Liver (tissue), 9 donors: Measurements from ENCODE around the gene TNXB. TPM values are rescaled to one million over a fixed set of nuclear protein-coding genes. Genes with fewer than 3 reads are reported as not detected.

Experiments
- DNase-seq: peaks from one replicate; pipeline ENCODE4 v3.0.0-alpha.2; 2017; ENCODE audit warnings: low spot score
- H3K27ac ChIP-seq, 2 donors: one replicate each; pipeline ENCODE4 v1.7.0; 2013; ENCODE audit warnings: inconsistent platforms in 2 of 2, low read length in 2 of 2, control low read depth in 1 of 2, low read depth in 1 of 2, mild to moderate bottlenecking in 1 of 2
- H3K27me3 ChIP-seq, 4 donors: one replicate each; pipeline versions ENCODE4 v1.6.1 to v1.7.0; 2013; ENCODE audit warnings: low read length in 3 of 4, inconsistent platforms in 1 of 4, mild to moderate bottlenecking in 1 of 4, moderate library complexity in 1 of 4; ENCODE audit not compliant: control insufficient read depth in 4 of 4, insufficient read depth in 4 of 4
- H3K36me3 ChIP-seq, 4 donors: one replicate each; pipeline versions ENCODE4 v1.6.1 to v1.7.0; 2013; ENCODE audit warnings: low read length in 3 of 4, mild to moderate bottlenecking in 3 of 4, low read depth in 1 of 4, moderate library complexity in 1 of 4; ENCODE audit not compliant: control insufficient read depth in 4 of 4, insufficient read depth in 3 of 4
- H3K4me1 ChIP-seq, 4 donors: one replicate each; pipeline versions ENCODE4 v1.6.1 to v1.7.0; 2013; ENCODE audit warnings: low read length in 3 of 4, mild to moderate bottlenecking in 3 of 4, moderate library complexity in 1 of 4; ENCODE audit not compliant: control insufficient read depth in 4 of 4, insufficient read depth in 4 of 4
- H3K4me3 ChIP-seq, 3 donors: one replicate each; pipeline versions ENCODE4 v1.6.1 to v1.7.0; 2013; ENCODE audit warnings: low read length in 3 of 3, control low read depth in 1 of 3, low read depth in 1 of 3, mild to moderate bottlenecking in 1 of 3
- H3K9ac ChIP-seq, 2 donors: one replicate each; pipeline ENCODE4 v1.7.0; 2013; ENCODE audit warnings: low read length in 2 of 2, mild to moderate bottlenecking in 2 of 2, moderate library complexity in 2 of 2, control low read depth in 1 of 2, low read depth in 1 of 2
- H3K9me3 ChIP-seq, 4 donors: one replicate each; pipeline versions ENCODE4 v1.6.1 to v1.7.0; 2013; ENCODE audit warnings: low read length in 3 of 4; ENCODE audit not compliant: control insufficient read depth in 4 of 4
- CTCF ChIP-seq: fragments of 150-350 bp; IDR thresholded peaks from 2 replicates; pipeline ENCODE4 v1.5.1; 2017; ENCODE audit warnings: improper control_type of control experiment, low read depth, low read length; ENCODE audit not compliant: missing input control
- EGR1 ChIP-seq, 2 donors: IDR thresholded peaks; 2 replicates each; pipeline ENCODE4 v1.6.1; 2016 to 2018; ENCODE audit warnings: antibody characterized with exemption in 2 of 2, low read depth in 2 of 2
- FOXA1 ChIP-seq: IDR thresholded peaks from 2 replicates; pipeline ENCODE4 v1.6.1; 2016; ENCODE audit warnings: antibody characterized with exemption
- FOXA2 ChIP-seq: IDR thresholded peaks from 2 replicates; pipeline ENCODE4 v1.6.1; 2016; ENCODE audit warnings: antibody characterized with exemption
- GABPA ChIP-seq, 2 donors: IDR thresholded peaks in 1 of 2; conservative IDR thresholded peaks in 1 of 2; 2 replicates each; pipeline ENCODE4 v1.6.1; 2016; ENCODE audit warnings: antibody characterized with exemption in 2 of 2, mild to moderate bottlenecking in 1 of 2, moderate library complexity in 1 of 2
- HNF4A ChIP-seq, 2 donors: conservative IDR thresholded peaks; 2 replicates each; pipeline ENCODE4 v1.6.1; 2016; ENCODE audit warnings: antibody characterized with exemption in 2 of 2, mild to moderate bottlenecking in 2 of 2
- HNF4G ChIP-seq: IDR thresholded peaks from 2 replicates; pipeline ENCODE4 v1.6.1; 2016; ENCODE audit warnings: antibody characterized with exemption
- JUND ChIP-seq, 2 donors: IDR thresholded peaks; 2 replicates each; pipeline ENCODE4 v1.6.1; 2016; ENCODE audit warnings: antibody characterized with exemption in 2 of 2
- MAX ChIP-seq: IDR thresholded peaks from 2 replicates; pipeline ENCODE4 v1.6.1; 2016; ENCODE audit warnings: antibody characterized with exemption
- NR2F2 ChIP-seq: IDR thresholded peaks from 2 replicates; pipeline ENCODE4 v1.6.1; 2016; ENCODE audit warnings: antibody characterized with exemption
- RAD21 ChIP-seq, 2 donors: IDR thresholded peaks; 2 replicates each; pipeline ENCODE4 v1.6.1; 2016; ENCODE audit warnings: antibody characterized with exemption in 2 of 2, mild to moderate bottlenecking in 2 of 2
- RXRA ChIP-seq, 2 donors: IDR thresholded peaks; 2 replicates each; pipeline ENCODE4 v1.6.1; 2017 to 2018; ENCODE audit warnings: antibody characterized with exemption in 2 of 2, mild to moderate bottlenecking in 1 of 2
- SP1 ChIP-seq: IDR thresholded peaks from 2 replicates; pipeline ENCODE4 v1.6.1; 2018; ENCODE audit warnings: antibody characterized with exemption, mild to moderate bottlenecking
- TAF1 ChIP-seq: conservative IDR thresholded peaks from 2 replicates; pipeline ENCODE4 v1.6.1; 2016; ENCODE audit warnings: antibody characterized with exemption, mild to moderate bottlenecking
- YY1 ChIP-seq: IDR thresholded peaks from 2 replicates; pipeline ENCODE4 v1.6.1; 2016; ENCODE audit warnings: antibody characterized with exemption, mild to moderate bottlenecking
- ZBTB33 ChIP-seq: IDR thresholded peaks from 2 replicates; pipeline ENCODE4 v1.6.1; 2016; ENCODE audit warnings: antibody characterized with exemption
- WGBS: extraction: QIAGEN DNeasy Blood & Tissue Kit; methylation state at CpG from one replicate; pipeline ENCODE4 v1.1.7; 2013; 5-methylcytosine and 5-hydroxymethylcytosine counted together
- polyA plus RNA-seq, 2 donors: library from polyadenylated mRNA; stranded (reverse) in 1 of 2; unstranded in 1 of 2; fragments of 200-250 nt in 1 of 2; fragments of >200 nt in 1 of 2; fragmentation: Nextera tagmentation in 1 of 2; extraction: Ambion mirVana in 1 of 2; gene quantifications; one replicate each; pipeline versions ENCODE4 v1.2.1 to v1.2.3, GENCODE V29; 2013 to 2015
- total RNA-seq, 2 donors: library from RNA; depleted of rRNA; stranded (reverse); fragments of >200 nt; gene quantifications; one replicate each; pipeline ENCODE4 v1.2.3, GENCODE V29; 2014
- TF ChIP-seq, protein P1 (sequence below): IDR thresholded peaks from 2 replicates; pipeline ENCODE4 v1.6.1; 2016; ENCODE audit warnings: antibody characterized with exemption
- TF ChIP-seq, protein P2 (sequence below): IDR thresholded peaks from 2 replicates; pipeline ENCODE4 v1.6.1; 2016; ENCODE audit warnings: antibody characterized with exemption, mild to moderate bottlenecking
- donor health status: healthy.
- donor health status: healthy.
- donor health status: healthy.
- donor health status: healthy.
- donor health status: healthy.

TNXB gene
- total and polyA plus RNA-seq, 4 donors = 3.0 to 17.1 (median 5.6) TPM

- peak overlapping the region in 1 of 2 donors; percentile 19 for H3K27ac ChIP-seq
- peaks cover 0 to 8% (median 1%) of the 10 kb centered on the region in 4 donors for H3K4me1 ChIP-seq
- WGBS = 50% methylated on average over 42 of the region's 42 CpGs
- H3K4me3 ChIP-seq = no peak overlapping the region
- no peaks in the 10 kb centered on the region for H3K36me3 ChIP-seq
- TF ChIP-seq FOXA2 = no peak
- no peak for TF ChIP-seq FOXA1
- TF ChIP-seq, protein P1, sequence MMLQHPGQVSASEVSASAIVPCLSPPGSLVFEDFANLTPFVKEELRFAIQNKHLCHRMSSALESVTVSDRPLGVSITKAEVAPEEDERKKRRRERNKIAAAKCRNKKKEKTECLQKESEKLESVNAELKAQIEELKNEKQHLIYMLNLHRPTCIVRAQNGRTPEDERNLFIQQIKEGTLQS = no peak
- TF ChIP-seq HNF4A (conservative IDR thresholded peaks at IDR 0.05) = peak; percentile 73 to 86
- TF ChIP-seq ZBTB33 = no peak
- no peak for TF ChIP-seq YY1
- no peak for TF ChIP-seq GABPA (IDR thresholded peaks at IDR 0.05 in 1 of 2, conservative IDR thresholded peaks at IDR 0.05 in 1 of 2)
- peak; percentile 58 for TF ChIP-seq HNF4G
- TF ChIP-seq MAX = no peak
- TF ChIP-seq SP1 = peak; percentile 54
- TF ChIP-seq RXRA (IDR thresholded peaks at IDR 0.05) = peak in 1 of 2 donors; percentile 40
- TF ChIP-seq EGR1 (IDR thresholded peaks at IDR 0.05; ENCODE audit: low read depth in 2 of 2) = no peak
- TF ChIP-seq CTCF = peak; percentile 76
- TF ChIP-seq TAF1 = no peak
- TF ChIP-seq RAD21 (IDR thresholded peaks at IDR 0.05) = peak; percentile 69 to 84
- peak; percentile 10 for TF ChIP-seq NR2F2
- TF ChIP-seq, protein P2, sequence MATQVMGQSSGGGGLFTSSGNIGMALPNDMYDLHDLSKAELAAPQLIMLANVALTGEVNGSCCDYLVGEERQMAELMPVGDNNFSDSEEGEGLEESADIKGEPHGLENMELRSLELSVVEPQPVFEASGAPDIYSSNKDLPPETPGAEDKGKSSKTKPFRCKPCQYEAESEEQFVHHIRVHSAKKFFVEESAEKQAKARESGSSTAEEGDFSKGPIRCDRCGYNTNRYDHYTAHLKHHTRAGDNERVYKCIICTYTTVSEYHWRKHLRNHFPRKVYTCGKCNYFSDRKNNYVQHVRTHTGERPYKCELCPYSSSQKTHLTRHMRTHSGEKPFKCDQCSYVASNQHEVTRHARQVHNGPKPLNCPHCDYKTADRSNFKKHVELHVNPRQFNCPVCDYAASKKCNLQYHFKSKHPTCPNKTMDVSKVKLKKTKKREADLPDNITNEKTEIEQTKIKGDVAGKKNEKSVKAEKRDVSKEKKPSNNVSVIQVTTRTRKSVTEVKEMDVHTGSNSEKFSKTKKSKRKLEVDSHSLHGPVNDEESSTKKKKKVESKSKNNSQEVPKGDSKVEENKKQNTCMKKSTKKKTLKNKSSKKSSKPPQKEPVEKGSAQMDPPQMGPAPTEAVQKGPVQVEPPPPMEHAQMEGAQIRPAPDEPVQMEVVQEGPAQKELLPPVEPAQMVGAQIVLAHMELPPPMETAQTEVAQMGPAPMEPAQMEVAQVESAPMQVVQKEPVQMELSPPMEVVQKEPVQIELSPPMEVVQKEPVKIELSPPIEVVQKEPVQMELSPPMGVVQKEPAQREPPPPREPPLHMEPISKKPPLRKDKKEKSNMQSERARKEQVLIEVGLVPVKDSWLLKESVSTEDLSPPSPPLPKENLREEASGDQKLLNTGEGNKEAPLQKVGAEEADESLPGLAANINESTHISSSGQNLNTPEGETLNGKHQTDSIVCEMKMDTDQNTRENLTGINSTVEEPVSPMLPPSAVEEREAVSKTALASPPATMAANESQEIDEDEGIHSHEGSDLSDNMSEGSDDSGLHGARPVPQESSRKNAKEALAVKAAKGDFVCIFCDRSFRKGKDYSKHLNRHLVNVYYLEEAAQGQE = no peak
- no peak for TF ChIP-seq JUND (IDR thresholded peaks at IDR 0.05)
- H3K9me3 ChIP-seq = no peaks in the 10 kb centered on the region
- no peak overlapping the region for H3K9ac ChIP-seq
- peak; percentile 86 for DNase-seq
- H3K27me3 ChIP-seq = no peaks in the 10 kb centered on the region
These were observed 61.0 kb downstream of the TNXB start for GRCh38 chr6:32047855-32048766.
